NCI-H1092 treated with DMSO at 0.1 percent for 48 hours (cell line): Measurements from ENCODE around the gene TTPAL.

ENCODE experiments used
- DNase-seq: peaks from one replicate; lab custom pipeline; 2025; lab: John Stamatoyannopoulos, UW

The TTPAL gene

GRCh38 chr20:44475694-44476560 is at the start of gene TTPAL:
Gene TTPAL, plus strand, starts transcription at chr20:44475874. Its CDS starts 4,126 bp downstream, at chr20:44480000.
- peak; percentile 88 for DNase-seq

GRCh38 chr20:44425923-44426322 is 49.8 kb upstream of the TTPAL start:
- no peak for DNase-seq

- no peak for DNase-seq
Measured at GRCh38 chr20:44426879-44427790, 48.5 kb upstream of the TTPAL start.

- no peak for DNase-seq
Measured at GRCh38 chr20:44427804-44428173, 47.9 kb upstream of the TTPAL start.

- DNase-seq, result no peak
Measured at GRCh38 chr20:44428174-44429016, 47.3 kb upstream of the TTPAL start.

GRCh38 chr20:44429017-44429339 is 46.7 kb upstream of the TTPAL start:
- no peak for DNase-seq

- no peak for DNase-seq
Measured at GRCh38 chr20:44429419-44430269, 46.0 kb upstream of the TTPAL start.

GRCh38 chr20:44430270-44431065 is 45.2 kb upstream of the TTPAL start:
- no peak for DNase-seq

- DNase-seq, result no peak
Measured at GRCh38 chr20:44431118-44431501, 44.6 kb upstream of the TTPAL start.

- no peak for DNase-seq
Measured at GRCh38 chr20:44431502-44432234, 44.0 kb upstream of the TTPAL start.

- no peak for DNase-seq
Measured at GRCh38 chr20:44432618-44433577, 42.8 kb upstream of the TTPAL start.

- no peak for DNase-seq
Measured at GRCh38 chr20:44433751-44434538, 41.7 kb upstream of the TTPAL start.

- no peak for DNase-seq
Measured at GRCh38 chr20:44435630-44436335, 39.9 kb upstream of the TTPAL start.

GRCh38 chr20:44436393-44436792 is 39.3 kb upstream of the TTPAL start:
- no peak for DNase-seq

- no peak for DNase-seq
Measured at GRCh38 chr20:44437497-44437896, 38.2 kb upstream of the TTPAL start.

GRCh38 chr20:44438782-44439181 is 36.9 kb upstream of the TTPAL start:
- DNase-seq, result no peak

GRCh38 chr20:44439318-44439717 is 36.4 kb upstream of the TTPAL start:
- DNase-seq, result no peak
